Bone marrow (tissue), 2 donors: Measurements from ENCODE around the gene GLIS2.
"Not testable (repeated sequence)": the region's sequence is repeated elsewhere in the genome, so short reads cannot be mapped to it uniquely, and the experiment has no call there.

Source experiments
- DNase-seq, 2 donors: peaks; one replicate each; lab custom pipeline; 2025; lab: John Stamatoyannopoulos, UW

The GLIS2 gene

GRCh38 chr16:4336701-4337539 is 21.1 kb downstream of the GLIS2 start:
- DNase-seq = no peak

- no peak for DNase-seq
Observed at GRCh38 chr16:4337540-4338088, 21.7 kb downstream of the GLIS2 start.

- no peak for DNase-seq
Observed at GRCh38 chr16:4338125-4338582, 22.3 kb downstream of the GLIS2 start.

GRCh38 chr16:4338712-4339299 is 22.9 kb downstream of the GLIS2 start:
- DNase-seq = no peak

- DNase-seq = no peak
Observed at GRCh38 chr16:4339455-4339854, 23.6 kb downstream of the GLIS2 start.

- DNase-seq = peak in 1 of 2 donors; percentile 20
Observed at GRCh38 chr16:4339909-4340308, 24.0 kb downstream of the GLIS2 start.

- DNase-seq = no peak
Observed at GRCh38 chr16:4340443-4340842, 24.6 kb downstream of the GLIS2 start.

- DNase-seq = no peak
Observed at GRCh38 chr16:4341250-4341649, 25.4 kb downstream of the GLIS2 start.

GRCh38 chr16:4342866-4343744 is 27.2 kb downstream of the GLIS2 start:
- DNase-seq = no peak

GRCh38 chr16:4344300-4344982 is 28.6 kb downstream of the GLIS2 start:
- DNase-seq = not testable (repeated sequence)

GRCh38 chr16:4344983-4345835 is 29.3 kb downstream of the GLIS2 start:
- no peak for DNase-seq

GRCh38 chr16:4345836-4346781 is 30.2 kb downstream of the GLIS2 start:
- DNase-seq = no peak

- no peak for DNase-seq
Observed at GRCh38 chr16:4347010-4347409, 31.1 kb downstream of the GLIS2 start.

GRCh38 chr16:4347765-4348509 is 32.1 kb downstream of the GLIS2 start:
- no peak for DNase-seq

GRCh38 chr16:4349332-4349731 is 33.5 kb downstream of the GLIS2 start:
- DNase-seq = no peak

- no peak for DNase-seq
Observed at GRCh38 chr16:4350365-4350786, 34.5 kb downstream of the GLIS2 start.

- DNase-seq = peak; percentile 91 to 93
Observed at GRCh38 chr16:4350787-4351659, 35.2 kb downstream of the GLIS2 start, which contains the start of gene PAM16. PAM16 (minus strand) TSS chr16:4351321; CDS start chr16:4351234, 87 bp downstream.

- DNase-seq = no peak
Observed at GRCh38 chr16:4351880-4352279, 36.0 kb downstream of the GLIS2 start.
